Right lobe of liver (tissue), 4 donors: ENCODE data around the gene NSMF.

Source experiments
- CTCF ChIP-seq, 4 donors: fragments of 200-600 bp in 3 of 4; fragments of 450-650 bp in 1 of 4; IDR thresholded peaks; one replicate each; pipeline versions ENCODE4 v1.5.1 to v1.8.0; 2016 to 2022; ENCODE audit warnings: antibody characterized with exemption in 4 of 4, mild to moderate bottlenecking in 2 of 4
- POLR2A ChIP-seq: fragments of 450-650 bp; IDR thresholded peaks from one replicate; pipeline ENCODE4 v1.6.1; 2017; ENCODE audit warnings: antibody characterized with exemption, mild to moderate bottlenecking
- donor health status: DM: no; HTN: no; CAD: no.
- donor health status: DM: no; HTN: no; CAD: no.
- donor health status: DM: no; HTN: yes; CAD: no.

GRCh38 chr9:137397675-137398423 is 61.3 kb downstream of the NSMF start:
- TF ChIP-seq CTCF (IDR thresholded peaks at IDR 0.05) = no peak
- TF ChIP-seq POLR2A = no peak
